Activated CD8-positive, alpha-beta memory T cell treated with anti-CD3 and anti-CD28 coated beads, Interleukin-2, amount 50 U/mL, for 1 hour (primary cell): ENCODE data around the gene YWHAG.
A peak's percentile ranks its signal among the peaks of the same experiment; 100 is the strongest.
"Not testable (repeated sequence)": the region's sequence is repeated elsewhere in the genome, so short reads cannot be mapped to it uniquely, and the experiment has no call there.

ENCODE experiments used
- DNase-seq: peaks from one replicate; pipeline ENCODE4 v3.0.0-alpha.2; 2020; ENCODE audit errors: extremely low read depth

The YWHAG gene

GRCh38 chr7:76296743-76297740, 61.7 kb downstream of the YWHAG start:
- DNase-seq = no peak

GRCh38 chr7:76294344-76295024, 64.3 kb downstream of the YWHAG start:
- DNase-seq = no peak

GRCh38 chr7:76293407-76293901, 65.3 kb downstream of the YWHAG start:
- no peak for DNase-seq

- not testable (repeated sequence) for DNase-seq
Observed at GRCh38 chr7:76292911-76293310, 65.9 kb downstream of the YWHAG start.

- no peak for DNase-seq
Observed at GRCh38 chr7:76292213-76292573, 66.6 kb downstream of the YWHAG start.

- DNase-seq = peak; percentile 61
Observed at GRCh38 chr7:76291351-76292212, 67.2 kb downstream of the YWHAG start.

- DNase-seq = not testable (repeated sequence)
Observed at GRCh38 chr7:76290847-76291350, 67.9 kb downstream of the YWHAG start.

- no peak for DNase-seq
Observed at GRCh38 chr7:76286842-76287403, 71.9 kb downstream of the YWHAG start.

GRCh38 chr7:76285604-76286374, 73.0 kb downstream of the YWHAG start:
- no peak for DNase-seq

GRCh38 chr7:76283254-76284159, 75.3 kb downstream of the YWHAG start:
- DNase-seq = no peak

GRCh38 chr7:76282344-76283253, 76.2 kb downstream of the YWHAG start:
- no peak for DNase-seq

GRCh38 chr7:76281706-76282343, 77.0 kb downstream of the YWHAG start:
- DNase-seq = no peak

GRCh38 chr7:76281006-76281705, 77.6 kb downstream of the YWHAG start:
- no peak for DNase-seq

GRCh38 chr7:76280408-76280807, 78.4 kb downstream of the YWHAG start:
- no peak for DNase-seq

- no peak for DNase-seq
Observed at GRCh38 chr7:76278540-76278939, 80.3 kb downstream of the YWHAG start.
